DND-41 (cell line): ENCODE results near the gene RTCB.
"Not testable (repeated sequence)": the region's sequence is repeated elsewhere in the genome, so short reads cannot be mapped to it uniquely, and the experiment has no call there.

Source experiments
- ATAC-seq: fragments of 200-7000 bp; cut with Tn5 transposase; 3 replicates; pipeline ENCODE4 v1.9.1; 2021; ENCODE audit warnings: low read depth; ENCODE audit not compliant: insufficient read depth
- DNase-seq: peaks from one replicate; pipeline ENCODE4 v3.0.0-alpha.2; 2020
- H2AFZ ChIP-seq: 2 replicates; pipeline ENCODE4 v1.6.0; 2012; ENCODE audit warnings: low read depth, low read length
- H3K27ac ChIP-seq: 2 replicates; pipeline ENCODE4 v1.5.1; 2012; ENCODE audit warnings: low read length, inconsistent platforms
- H3K27me3 ChIP-seq: fragments of 200-600 bp; sonication (generic); 2 replicates; pipeline ENCODE4 v1.6.0; 2012; ENCODE audit warnings: low read length, mild to moderate bottlenecking, inconsistent platforms; ENCODE audit not compliant: insufficient read depth, poor library complexity
- H3K36me3 ChIP-seq: 2 replicates; pipeline ENCODE4 v1.5.1; 2012; ENCODE audit warnings: low read length, inconsistent platforms; ENCODE audit not compliant: insufficient read depth
- H3K4me1 ChIP-seq: 2 replicates; pipeline ENCODE4 v1.5.1; 2012; ENCODE audit warnings: mild to moderate bottlenecking, low read length; ENCODE audit not compliant: insufficient read depth
- H3K4me2 ChIP-seq: 2 replicates; pipeline ENCODE4 v1.6.0; 2012; ENCODE audit warnings: mild to moderate bottlenecking, moderate library complexity, low read length, inconsistent platforms; ENCODE audit not compliant: insufficient read depth
- H3K4me3 ChIP-seq, 2 experiments: fragments of 200-600 bp in 1 of 2; shearing (Covaris generic) in 1 of 2; 2 replicates each; pipeline ENCODE4 v1.5.1; 2012 to 2016; ENCODE audit warnings: inconsistent platforms in 2 of 2, low read length in 2 of 2, mild to moderate bottlenecking in 2 of 2, low read depth in 1 of 2, moderate library complexity in 1 of 2
- H3K79me2 ChIP-seq: 2 replicates; pipeline ENCODE4 v1.6.0; 2012; ENCODE audit warnings: low read length, inconsistent platforms; ENCODE audit not compliant: insufficient read depth
- H3K9ac ChIP-seq: 2 replicates; pipeline ENCODE4 v1.6.0; 2012; ENCODE audit warnings: low read depth, mild to moderate bottlenecking, inconsistent platforms, low read length, moderate library complexity
- H3K9me3 ChIP-seq: 2 replicates; pipeline ENCODE4 v1.5.1; 2012; ENCODE audit warnings: low read length, moderate library complexity, mild to moderate bottlenecking, inconsistent platforms; ENCODE audit not compliant: insufficient read depth, severe bottlenecking
- H4K20me1 ChIP-seq: 2 replicates; pipeline ENCODE4 v1.6.0; 2012; ENCODE audit warnings: low read length; ENCODE audit not compliant: insufficient read depth
- EZH2 ChIP-seq: IDR thresholded peaks from 3 replicates; pipeline ENCODE4 v1.6.1; 2012; ENCODE audit warnings: borderline replicate concordance, low read depth, mild to moderate bottlenecking, moderate library complexity, low read length, inconsistent platforms; ENCODE audit not compliant: severe bottlenecking
- TF ChIP-seq, protein P1 (sequence below): IDR thresholded peaks from 2 replicates; pipeline ENCODE4 v1.5.1; 2012; ENCODE audit warnings: borderline replicate concordance, low read length, moderate library complexity, mild to moderate bottlenecking; ENCODE audit not compliant: poor library complexity, severe bottlenecking; ENCODE audit errors: extremely low read depth

The RTCB gene

DNA sequence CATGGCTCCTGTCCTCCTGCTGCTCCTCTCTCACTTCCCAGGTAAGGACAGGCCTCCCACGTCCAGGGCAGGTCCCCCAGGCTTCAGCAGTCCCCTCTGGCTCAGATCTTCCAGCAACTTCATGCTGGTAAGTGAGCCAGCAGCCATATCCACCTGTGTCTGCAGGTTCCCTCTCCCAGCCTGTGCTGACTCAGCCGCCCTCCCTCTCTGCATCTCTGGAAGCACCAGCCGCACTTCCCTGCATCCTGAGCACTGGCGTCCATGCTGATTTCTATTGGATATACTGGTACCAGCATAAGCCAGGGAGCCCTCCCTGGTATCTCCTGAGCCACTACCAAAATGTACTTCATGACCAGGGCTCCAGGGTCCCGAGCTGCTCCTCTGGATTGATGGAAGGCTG lies 35.4 kb downstream of the RTCB start:
- Histone ChIP-seq H3K27me3 (no peaks in the 10 kb centered on the region), H3K79me2 (no peaks in the 10 kb centered on the region), H3K4me1 (no peaks in the 10 kb centered on the region), H4K20me1 (no peaks in the 10 kb centered on the region), H2AFZ (no peak overlapping the region), H3K36me3 (no peaks in the 10 kb centered on the region), H3K27ac (no peak overlapping the region), H3K9ac (no peak overlapping the region), H3K4me2 (no peak overlapping the region), H3K4me3 (no peak overlapping the region), H3K9me3 (no peaks in the 10 kb centered on the region)
- ATAC-seq = no peak
- no peak for TF ChIP-seq EZH2
- DNase-seq = no peak

DNA sequence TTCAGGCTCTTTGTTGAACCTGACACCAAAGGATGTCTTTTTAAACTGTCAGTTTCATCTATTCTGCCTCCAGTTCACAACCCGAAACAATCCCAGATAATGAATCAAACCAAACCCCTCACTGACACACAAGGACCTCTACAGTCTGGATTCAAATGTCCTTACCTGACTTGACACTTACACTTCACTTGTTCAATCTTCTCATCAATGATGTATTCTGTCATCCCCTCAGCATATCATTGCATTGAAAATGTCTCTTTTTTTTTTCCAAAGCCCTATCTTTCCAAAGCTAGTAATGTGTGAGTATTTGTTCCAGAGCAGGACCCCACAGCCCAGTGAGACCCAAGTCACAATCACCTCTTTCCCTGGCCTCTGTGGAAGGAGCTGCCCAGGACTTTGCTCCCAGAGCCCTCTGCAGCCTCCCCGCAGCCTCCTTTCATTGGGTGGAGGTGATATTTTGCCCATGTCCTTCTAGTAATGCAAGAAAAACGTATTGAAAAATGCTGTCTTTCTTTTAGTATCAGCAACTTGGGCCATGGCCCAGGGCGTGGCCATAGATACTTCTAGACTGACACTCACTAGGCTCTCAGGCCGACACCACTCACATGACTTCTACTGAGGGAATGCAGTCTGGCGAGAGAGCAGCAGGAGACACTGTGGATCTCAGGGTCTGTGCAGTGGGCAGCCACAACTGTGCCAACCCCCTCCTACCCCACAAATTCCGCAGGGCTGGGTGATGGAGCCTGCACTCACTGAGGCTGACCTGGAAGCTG lies 36.2 kb downstream of the RTCB start:
- no peaks in the 10 kb centered on the region for H4K20me1 ChIP-seq
- no peaks in the 10 kb centered on the region for H3K9me3 ChIP-seq
- DNase-seq (no peak), ATAC-seq (no peak)
- TF ChIP-seq, protein P1, sequence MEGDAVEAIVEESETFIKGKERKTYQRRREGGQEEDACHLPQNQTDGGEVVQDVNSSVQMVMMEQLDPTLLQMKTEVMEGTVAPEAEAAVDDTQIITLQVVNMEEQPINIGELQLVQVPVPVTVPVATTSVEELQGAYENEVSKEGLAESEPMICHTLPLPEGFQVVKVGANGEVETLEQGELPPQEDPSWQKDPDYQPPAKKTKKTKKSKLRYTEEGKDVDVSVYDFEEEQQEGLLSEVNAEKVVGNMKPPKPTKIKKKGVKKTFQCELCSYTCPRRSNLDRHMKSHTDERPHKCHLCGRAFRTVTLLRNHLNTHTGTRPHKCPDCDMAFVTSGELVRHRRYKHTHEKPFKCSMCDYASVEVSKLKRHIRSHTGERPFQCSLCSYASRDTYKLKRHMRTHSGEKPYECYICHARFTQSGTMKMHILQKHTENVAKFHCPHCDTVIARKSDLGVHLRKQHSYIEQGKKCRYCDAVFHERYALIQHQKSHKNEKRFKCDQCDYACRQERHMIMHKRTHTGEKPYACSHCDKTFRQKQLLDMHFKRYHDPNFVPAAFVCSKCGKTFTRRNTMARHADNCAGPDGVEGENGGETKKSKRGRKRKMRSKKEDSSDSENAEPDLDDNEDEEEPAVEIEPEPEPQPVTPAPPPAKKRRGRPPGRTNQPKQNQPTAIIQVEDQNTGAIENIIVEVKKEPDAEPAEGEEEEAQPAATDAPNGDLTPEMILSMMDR = no peak
- no peak for TF ChIP-seq EZH2
- no peak overlapping the region for H3K4me3 ChIP-seq
- no peak overlapping the region for H3K9ac ChIP-seq
- no peaks in the 10 kb centered on the region for H3K4me1 ChIP-seq
- no peaks in the 10 kb centered on the region for H3K27me3 ChIP-seq
- no peaks in the 10 kb centered on the region for H3K79me2 ChIP-seq
- no peak overlapping the region for H3K27ac ChIP-seq
- H3K36me3 ChIP-seq = no peaks in the 10 kb centered on the region
- H2AFZ ChIP-seq = no peak overlapping the region
- H3K4me2 ChIP-seq = no peak overlapping the region

DNA sequence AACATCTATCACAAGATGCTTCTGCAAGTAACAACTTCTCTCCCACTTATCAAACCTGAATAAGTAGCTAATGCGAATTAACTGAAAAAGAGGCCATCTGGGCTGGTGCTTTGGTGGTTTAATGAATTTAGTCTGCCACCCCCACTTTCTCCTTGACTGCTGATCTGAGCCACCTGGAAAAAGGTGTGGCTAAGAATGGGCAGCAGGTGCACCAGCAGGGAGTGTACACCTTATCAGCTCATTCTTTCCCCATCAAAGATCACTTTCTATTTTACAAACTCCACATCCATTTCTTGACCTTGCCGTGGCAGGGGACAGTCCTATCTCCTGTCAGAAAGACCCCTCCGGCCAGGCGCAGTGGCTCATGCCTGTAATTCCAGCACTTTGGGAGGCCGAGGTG lies 47.8 kb downstream of the RTCB start:
- DNase-seq (no peak), ATAC-seq (no peak)
- no peak overlapping the region for H3K27ac ChIP-seq
- H3K4me2 ChIP-seq = no peak overlapping the region
- no peaks in the 10 kb centered on the region for H3K36me3 ChIP-seq
- no peaks in the 10 kb centered on the region for H3K27me3 ChIP-seq
- H3K79me2 ChIP-seq = no peaks in the 10 kb centered on the region
- no peaks in the 10 kb centered on the region for H4K20me1 ChIP-seq
- H3K4me1 ChIP-seq = no peaks in the 10 kb centered on the region
- no peak overlapping the region for H3K4me3 ChIP-seq
- no peak overlapping the region for H2AFZ ChIP-seq
- no peak overlapping the region for H3K9ac ChIP-seq
- TF ChIP-seq, protein P1 = no peak
- TF ChIP-seq EZH2 = no peak
- H3K9me3 ChIP-seq = no peaks in the 10 kb centered on the region

DNA sequence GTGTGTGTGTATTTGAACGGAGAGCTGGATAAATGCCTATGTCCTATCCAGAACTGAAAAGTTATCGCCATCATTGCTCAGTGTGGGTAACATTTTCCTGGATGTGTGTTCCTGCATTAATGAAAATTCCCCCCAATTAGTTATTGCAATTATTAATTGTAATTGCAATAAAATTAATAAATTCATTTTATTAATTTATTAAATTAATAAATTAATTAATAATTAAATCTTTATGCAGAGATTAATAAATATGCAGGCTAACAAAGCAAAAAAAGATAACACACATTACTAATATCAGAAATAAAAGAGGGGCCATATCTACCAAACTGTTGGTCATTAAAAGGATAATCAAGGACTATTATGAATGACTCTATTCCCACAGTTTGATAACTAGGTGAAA lies 50.8 kb downstream of the RTCB start:
- ATAC-seq = no peak
- Histone ChIP-seq H3K36me3 (no peaks in the 10 kb centered on the region), H3K27me3 (no peaks in the 10 kb centered on the region), H3K4me2 (no peak overlapping the region), H3K27ac (no peak overlapping the region), H3K4me1 (no peaks in the 10 kb centered on the region), H3K4me3 (no peak overlapping the region), H2AFZ (no peak overlapping the region), H4K20me1 (no peaks in the 10 kb centered on the region), H3K79me2 (no peaks in the 10 kb centered on the region), H3K9ac (no peak overlapping the region), H3K9me3 (no peaks in the 10 kb centered on the region)
- TF ChIP-seq, protein P1 = no peak
- TF ChIP-seq EZH2 = no peak
- DNase-seq = no peak

DNA sequence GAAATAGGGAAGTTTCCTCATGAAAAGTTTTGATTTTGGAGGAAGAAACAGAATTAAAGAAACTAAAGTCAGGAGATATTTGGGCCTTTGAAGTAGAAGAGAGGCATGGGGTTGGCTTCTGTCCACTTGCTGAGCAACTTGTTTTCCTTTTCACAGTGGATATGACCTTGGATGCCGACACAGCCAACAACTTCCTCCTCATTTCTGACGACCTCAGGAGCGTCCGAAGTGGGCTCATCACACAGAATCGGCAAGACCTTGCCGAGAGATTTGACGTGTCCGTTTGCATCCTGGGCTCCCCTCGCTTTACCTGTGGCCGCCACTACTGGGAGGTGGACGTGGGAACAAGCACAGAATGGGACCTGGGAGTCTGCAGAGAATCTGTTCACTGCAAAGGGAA lies 52.0 kb downstream of the RTCB start:
- not testable (repeated sequence) for ATAC-seq, H3K4me1 ChIP-seq, DNase-seq, H3K9ac ChIP-seq, H3K27ac ChIP-seq, H4K20me1 ChIP-seq, H2AFZ ChIP-seq, H3K79me2 ChIP-seq, H3K27me3 ChIP-seq, H3K36me3 ChIP-seq, H3K4me3 ChIP-seq, H3K4me2 ChIP-seq, H3K9me3 ChIP-seq

DNA sequence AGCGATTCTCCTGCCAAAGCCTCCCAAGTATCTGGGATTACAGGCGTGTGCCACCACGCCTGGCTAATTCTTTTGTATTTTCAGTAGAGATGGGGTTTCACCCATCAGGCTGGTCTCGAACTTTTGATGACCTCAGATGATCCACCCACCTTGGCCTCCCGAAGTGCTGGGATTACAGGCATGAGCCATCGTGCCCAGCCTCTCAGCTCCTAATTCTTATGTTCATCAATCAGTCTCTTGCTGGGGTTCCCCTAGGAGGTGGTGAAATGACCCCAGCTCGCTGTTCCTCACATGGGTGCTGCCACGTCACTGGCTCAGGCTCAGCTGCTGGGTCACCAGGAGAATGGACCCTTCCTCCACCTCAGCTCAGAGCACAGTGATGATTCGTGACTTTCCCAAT lies 54.5 kb downstream of the RTCB start, which contains the start of gene RFPL3:
Gene RFPL3 (plus strand): TSS at position 301 of the 400 bp plus-strand sequence. CDS start 205 bp downstream, outside the sequence.
- H3K4me1 ChIP-seq, H3K9ac ChIP-seq, H2AFZ ChIP-seq, ATAC-seq, H3K36me3 ChIP-seq, H3K4me2 ChIP-seq, H3K4me3 ChIP-seq, H3K79me2 ChIP-seq, H3K9me3 ChIP-seq, H4K20me1 ChIP-seq, DNase-seq, H3K27me3 ChIP-seq, H3K27ac ChIP-seq: not testable (repeated sequence)
